Measurements from ENCODE around the gene CORO2B. TPM values are rescaled to one million over a fixed set of nuclear protein-coding genes. Genes with fewer than 3 reads are reported as not detected.

The CORO2B gene
- total and polyA plus RNA-seq, 2 of the 13 experiments (the other 11 are each of a cell fraction or from before 2014, with no cell fraction given) = 0.35 to 0.63 TPM

GRCh38 chr15:68531387-68532179 lies 47.2 kb upstream of the CORO2B start:
- no peaks in the 10 kb centered on the region for H3K27me3 ChIP-seq (ENCODE audit: control insufficient read depth in 1 of 2, insufficient read depth in 2 of 2, low read length in 2 of 2)
- FAIRE-seq (no peak), DNase-seq (ENCODE audit: low spot score) (no peak), ATAC-seq (no peak)
- no peaks in the 10 kb centered on the region for H3K9me3 ChIP-seq (ENCODE audit: low read length)
- no TSS peak for BruUV-seq (replicated peaks)
- no peak overlapping the region for H2AFZ ChIP-seq (ENCODE audit: low read length)
- ChIA-PET CTCF (ENCODE audit: low intra/inter-chr PET ratio, low total read pairs) (no interaction called here), POLR2A (no interaction called here)
- TF ChIP-seq ZBTB33 (CRISPR knock-in tag; IDR thresholded peaks at IDR 0.05) (no peak), PBX3 (CRISPR knock-in tag; IDR thresholded peaks at IDR 0.05; ENCODE audit: borderline replicate concordance) (no peak), NR2F2 (IDR thresholded peaks at IDR 0.05; ENCODE audit: borderline replicate concordance, low read depth) (no peak), PLSCR1 (CRISPR knock-in tag; IDR thresholded peaks at IDR 0.05; ENCODE audit: borderline replicate concordance) (no peak), ONECUT2 (CRISPR knock-in tag; IDR thresholded peaks at IDR 0.05) (no peak)
- no peaks in the 10 kb centered on the region for H3K36me3 ChIP-seq (replicated peaks in 1 of 2; ENCODE audit: control insufficient read depth in 1 of 2, insufficient read depth in 2 of 2, low read length in 2 of 2)
- H3K79me2 ChIP-seq (ENCODE audit: insufficient read depth, low read length) = no peaks in the 10 kb centered on the region
- H3K9ac ChIP-seq (ENCODE audit: insufficient read depth, low read depth, low read length) = no peak overlapping the region
- intact Hi-C loops (cut with micrococcal nuclease; ENCODE audit: unreplicated experiment) = no loop called here
- in situ Hi-C loops (cut with HindIII; ENCODE audit: extremely low pct_ligation_motif_present, low pct_unique_long_range_greater_than_20kb) = no loop called here
- H3K4me3 ChIP-seq (replicated peaks in 1 of 3; ENCODE audit: insufficient read depth in 1 of 3, low read depth in 2 of 3, low read length in 3 of 3) = no peak overlapping the region
- H4K20me1 ChIP-seq (ENCODE audit: insufficient read depth, low read length) = no peaks in the 10 kb centered on the region
- H3K4me1 ChIP-seq (ENCODE audit: insufficient read depth, low read length) = peaks cover 8% of the 10 kb centered on the region; the same call in 1 of the 2 replicates
- WGBS (ENCODE audit: low lambda C conversion rate) = 26% methylated on average over 2 of the region's 2 CpGs
- no peak overlapping the region for H3K4me2 ChIP-seq (ENCODE audit: low read depth, low read length)
- no peak overlapping the region for H3K27ac ChIP-seq (ENCODE audit: extremely low read length, insufficient read depth, low read length)

Measured in HepG2 (cell line).